Measurements from ENCODE around the gene ZSWIM6.

GRCh38 chr5:61477788-61478187 is 145.7 kb downstream of the ZSWIM6 start:
- TF ChIP-seq, protein P1, sequence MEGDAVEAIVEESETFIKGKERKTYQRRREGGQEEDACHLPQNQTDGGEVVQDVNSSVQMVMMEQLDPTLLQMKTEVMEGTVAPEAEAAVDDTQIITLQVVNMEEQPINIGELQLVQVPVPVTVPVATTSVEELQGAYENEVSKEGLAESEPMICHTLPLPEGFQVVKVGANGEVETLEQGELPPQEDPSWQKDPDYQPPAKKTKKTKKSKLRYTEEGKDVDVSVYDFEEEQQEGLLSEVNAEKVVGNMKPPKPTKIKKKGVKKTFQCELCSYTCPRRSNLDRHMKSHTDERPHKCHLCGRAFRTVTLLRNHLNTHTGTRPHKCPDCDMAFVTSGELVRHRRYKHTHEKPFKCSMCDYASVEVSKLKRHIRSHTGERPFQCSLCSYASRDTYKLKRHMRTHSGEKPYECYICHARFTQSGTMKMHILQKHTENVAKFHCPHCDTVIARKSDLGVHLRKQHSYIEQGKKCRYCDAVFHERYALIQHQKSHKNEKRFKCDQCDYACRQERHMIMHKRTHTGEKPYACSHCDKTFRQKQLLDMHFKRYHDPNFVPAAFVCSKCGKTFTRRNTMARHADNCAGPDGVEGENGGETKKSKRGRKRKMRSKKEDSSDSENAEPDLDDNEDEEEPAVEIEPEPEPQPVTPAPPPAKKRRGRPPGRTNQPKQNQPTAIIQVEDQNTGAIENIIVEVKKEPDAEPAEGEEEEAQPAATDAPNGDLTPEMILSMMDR (IDR thresholded peaks at IDR 0.05) = no peak
- no peak for TF ChIP-seq POLR2AphosphoS5 (IDR thresholded peaks at IDR 0.05)
- TF ChIP-seq POLR2A (IDR thresholded peaks at IDR 0.05) = no peak

All from transverse colon (tissue), 4 donors.